Immature natural killer cell (primary cell): ENCODE measurements around the gene BPGM. TPM values are rescaled to one million over a fixed set of nuclear protein-coding genes. Genes with fewer than 3 reads are reported as not detected.

Source experiments
- DNase-seq, 3 donors: peaks; one replicate each; pipeline ENCODE4 v3.0.0; 2022; ENCODE audit warnings: mixed read lengths in 1 of 3
- H3K27ac Mint-ChIP-seq, 6 donors: one replicate each; pipeline ENCODE4 v1.8.0; 2020; ENCODE audit warnings: mixed read lengths in 6 of 6, mild to moderate bottlenecking in 5 of 6, inconsistent platforms in 4 of 6, moderate library complexity in 3 of 6
- H3K27me3 Mint-ChIP-seq, 3 donors: one replicate each; pipeline ENCODE4 v1.8.0; 2020 to 2021; ENCODE audit warnings: low read depth in 3 of 3, mild to moderate bottlenecking in 3 of 3, mixed read lengths in 3 of 3, moderate library complexity in 3 of 3, inconsistent platforms in 1 of 3
- H3K36me3 Mint-ChIP-seq, 3 donors: one replicate each; pipeline ENCODE4 v1.8.0; 2020; ENCODE audit warnings: mixed read lengths in 3 of 3, inconsistent platforms in 2 of 3, mild to moderate bottlenecking in 2 of 3
- H3K4me1 Mint-ChIP-seq, 2 donors: one replicate each; pipeline ENCODE4 v1.8.0; 2020; ENCODE audit warnings: inconsistent platforms in 2 of 2, mild to moderate bottlenecking in 2 of 2, mixed read lengths in 2 of 2, moderate library complexity in 1 of 2
- H3K4me3 Mint-ChIP-seq, 5 donors: one replicate each; pipeline ENCODE4 v1.8.0; 2020; ENCODE audit warnings: mild to moderate bottlenecking in 5 of 5, mixed read lengths in 5 of 5, inconsistent platforms in 3 of 5, moderate library complexity in 3 of 5
- H3K9me3 Mint-ChIP-seq, 6 donors: one replicate each; pipeline ENCODE4 v1.8.0; 2020; ENCODE audit warnings: mild to moderate bottlenecking in 6 of 6, mixed read lengths in 6 of 6, inconsistent platforms in 4 of 6, moderate library complexity in 3 of 6
- polyA plus RNA-seq, 3 donors: library from polyadenylated mRNA; unstranded; fragments of 300-500 nt; fragmentation: Illumina TruSeq; gene quantifications; one replicate each; pipeline ENCODE4 v1.2.3, GENCODE V29; 2021

The BPGM gene
- polyA plus RNA-seq, 3 donors from 2014 or later, result 58.3 to 71.3 (median 59.5) TPM

GRCh38 chr7:134710854-134711624, 64.4 kb downstream of the BPGM start:
- Mint-ChIP-seq H3K4me3 (peak overlapping the region in 1 of 5 donors; percentile 38), H3K27ac (peak overlapping the region in 2 of 6 donors; percentile 23 to 33)
- DNase-seq, result no peak

DNA sequence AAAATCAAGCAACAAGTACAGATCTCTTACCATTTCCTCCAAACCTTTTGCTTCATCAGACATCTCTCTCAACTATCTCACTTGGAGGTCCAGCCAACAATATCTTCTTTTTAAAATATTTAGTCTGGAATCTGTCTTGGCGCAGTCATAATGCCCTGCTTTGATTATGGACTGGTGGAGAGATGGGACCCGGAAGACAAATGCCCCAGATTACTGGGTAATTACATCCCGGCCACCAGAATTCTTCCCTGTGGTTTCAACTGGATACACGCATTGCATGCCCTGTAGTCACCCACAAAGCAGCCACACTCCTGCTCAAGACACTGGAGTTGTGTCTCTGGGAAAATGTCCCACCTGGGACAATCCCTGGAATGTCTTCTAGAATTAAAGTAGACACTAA, 65.5 kb downstream of the BPGM start:
- no peak overlapping the region for H3K4me3 Mint-ChIP-seq

More at GRCh38 chr7:134710854-134711624, 64.4 kb downstream of the BPGM start:
- Mint-ChIP-seq H3K27me3 (peaks cover 0 to 5% (median 1%) of the 10 kb centered on the region in 3 donors), H3K9me3 (no peaks in the 10 kb centered on the region), H3K36me3 (no peaks in the 10 kb centered on the region), H3K4me1 (peaks cover 0 to 4% of the 10 kb centered on the region in 2 donors)

DNA sequence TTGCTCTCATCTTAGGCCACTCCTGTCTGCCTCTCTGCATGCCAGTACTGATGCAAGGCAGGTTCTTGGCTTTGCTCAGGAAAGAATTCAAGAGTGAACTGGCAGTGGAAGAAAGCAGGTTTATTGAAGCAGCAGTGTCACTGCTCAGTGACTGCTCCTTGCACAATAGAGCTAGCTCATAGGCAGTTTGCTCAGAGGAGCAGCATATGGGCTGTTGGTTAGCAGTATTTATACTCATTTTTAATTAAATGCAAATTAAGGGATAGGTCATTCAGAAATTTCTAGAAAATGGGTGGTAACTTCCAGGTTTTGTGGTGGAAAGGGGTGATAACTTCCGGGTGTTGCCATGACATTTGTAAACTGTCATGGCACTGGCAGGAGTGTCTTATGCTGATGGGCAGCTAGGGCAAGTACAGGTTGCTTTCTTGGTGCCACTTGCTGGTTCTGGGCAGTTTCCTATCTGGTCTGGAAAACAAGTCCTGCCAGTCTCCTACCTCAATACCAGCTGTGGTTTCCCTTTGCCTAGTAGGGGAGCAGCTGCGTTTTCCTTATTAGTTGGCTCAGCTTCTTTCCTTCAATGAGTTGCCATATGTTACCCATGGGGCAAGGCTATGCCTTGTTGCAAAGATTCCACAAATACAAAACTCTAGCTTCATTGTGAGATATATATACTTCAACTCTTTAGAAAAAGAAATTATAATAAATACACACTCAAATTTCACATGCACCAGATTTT, 68.0 kb downstream of the BPGM start:
- H3K36me3 Mint-ChIP-seq, result no peaks in the 10 kb centered on the region
- no peak overlapping the region for H3K4me3 Mint-ChIP-seq
- DNase-seq, result no peak
- no peak overlapping the region for H3K27ac Mint-ChIP-seq
- H3K9me3 Mint-ChIP-seq, result no peaks in the 10 kb centered on the region
- H3K4me1 Mint-ChIP-seq, result peaks cover 0 to 4% of the 10 kb centered on the region in 2 donors
- H3K27me3 Mint-ChIP-seq, result peaks cover 0 to 8% (median 1%) of the 10 kb centered on the region in 3 donors

More for the DNA sequence above, 65.5 kb downstream of the BPGM start:
- Mint-ChIP-seq H3K27me3 (peaks cover 0 to 7% (median 1%) of the 10 kb centered on the region in 3 donors), H3K27ac (no peak overlapping the region), H3K36me3 (no peaks in the 10 kb centered on the region), H3K4me1 (peaks cover 0 to 4% of the 10 kb centered on the region in 2 donors), H3K9me3 (no peaks in the 10 kb centered on the region)
- DNase-seq, result no peak

DNA sequence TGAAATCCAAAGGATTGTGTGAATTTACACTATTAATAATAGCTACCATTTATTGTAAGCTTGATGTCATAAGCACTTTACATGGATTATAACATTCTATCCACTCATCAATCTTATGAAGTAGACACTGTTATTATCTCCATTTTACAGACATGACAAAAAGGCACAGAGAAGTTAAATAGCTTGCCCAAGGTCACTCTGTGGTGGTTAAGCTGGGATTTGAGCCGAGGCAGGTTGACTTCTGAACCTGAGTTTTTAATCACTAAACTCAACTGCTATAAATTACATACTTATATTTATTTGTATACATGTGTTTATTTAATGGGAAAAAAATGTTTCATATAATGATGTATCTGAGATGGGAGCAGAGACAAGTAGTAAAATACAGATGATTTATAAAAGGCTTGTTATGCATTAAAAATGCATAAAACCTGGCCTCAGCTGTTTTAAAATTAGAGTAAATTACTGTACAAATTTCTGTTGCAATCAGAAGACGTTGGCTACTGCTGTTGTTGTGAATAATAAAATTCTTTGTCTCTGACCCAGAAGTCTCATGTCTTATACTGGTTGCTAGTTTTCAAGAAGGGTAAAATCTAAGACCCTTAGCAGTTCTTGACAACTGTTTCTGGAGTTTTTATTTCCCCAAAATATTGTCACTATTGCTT, 71.7 kb downstream of the BPGM start:
- no peak overlapping the region for H3K4me3 Mint-ChIP-seq
- no peak overlapping the region for H3K27ac Mint-ChIP-seq
- H3K9me3 Mint-ChIP-seq, result no peaks in the 10 kb centered on the region
- no peaks in the 10 kb centered on the region for H3K36me3 Mint-ChIP-seq
- DNase-seq, result no peak
- no peaks in the 10 kb centered on the region for H3K4me1 Mint-ChIP-seq
- H3K27me3 Mint-ChIP-seq, result peaks cover 0 to 6% (median 0%) of the 10 kb centered on the region in 3 donors

DNA sequence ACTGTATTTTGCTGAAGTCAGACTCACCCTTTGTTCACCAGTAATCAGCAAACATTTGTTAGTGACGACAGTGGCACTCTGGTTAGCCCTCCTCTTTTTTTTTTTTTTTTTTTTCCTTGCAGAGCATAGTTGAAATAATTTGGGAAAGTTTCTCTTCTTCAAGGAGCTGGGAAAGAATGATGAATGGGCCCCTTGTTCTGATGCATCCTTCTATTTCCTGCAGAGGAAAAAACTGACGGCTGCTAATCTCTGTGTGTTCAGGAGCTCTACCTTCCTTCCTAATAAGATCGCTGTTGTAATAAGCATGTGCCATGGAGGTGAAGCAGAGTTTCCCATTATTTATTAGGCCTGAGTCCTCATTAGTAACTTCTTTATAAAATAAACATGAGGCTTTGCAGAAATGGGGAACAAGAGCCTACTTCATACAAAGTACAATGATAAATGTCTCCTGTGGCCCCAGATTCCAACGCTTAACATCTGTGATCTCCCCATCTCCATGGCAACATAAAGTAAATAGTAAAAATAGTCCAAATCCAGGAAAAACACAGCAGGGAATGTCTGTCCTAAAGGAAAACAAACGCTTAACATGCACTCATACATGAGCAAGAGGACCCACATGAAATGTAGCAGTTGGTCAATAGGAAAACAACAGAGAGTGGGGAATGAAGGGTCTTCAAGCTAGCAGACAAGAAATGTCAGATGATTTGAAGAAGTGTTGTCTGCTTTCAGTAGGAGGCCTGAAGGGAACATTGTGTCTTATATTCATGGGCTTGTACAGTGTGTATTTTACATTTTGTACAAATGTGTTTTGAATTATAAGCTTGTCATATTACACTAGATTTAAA, 73.7 kb downstream of the BPGM start:
- H3K27ac Mint-ChIP-seq, result no peak overlapping the region

GRCh38 chr7:134721171-134721570, 74.5 kb downstream of the BPGM start:
- Mint-ChIP-seq H3K27ac (no peak overlapping the region), H3K27me3 (peaks cover 0 to 6% (median 1%) of the 10 kb centered on the region in 3 donors), H3K4me1 (no peaks in the 10 kb centered on the region), H3K9me3 (no peaks in the 10 kb centered on the region), H3K36me3 (no peaks in the 10 kb centered on the region), H3K4me3 (no peak overlapping the region)
- DNase-seq, result no peak

More for the DNA sequence above, 73.7 kb downstream of the BPGM start:
- no peak for DNase-seq
- H3K4me1 Mint-ChIP-seq, result no peaks in the 10 kb centered on the region
- no peaks in the 10 kb centered on the region for H3K36me3 Mint-ChIP-seq
- H3K27me3 Mint-ChIP-seq, result peaks cover 0 to 6% (median 1%) of the 10 kb centered on the region in 3 donors
- H3K4me3 Mint-ChIP-seq, result no peak overlapping the region
- H3K9me3 Mint-ChIP-seq, result no peaks in the 10 kb centered on the region

DNA sequence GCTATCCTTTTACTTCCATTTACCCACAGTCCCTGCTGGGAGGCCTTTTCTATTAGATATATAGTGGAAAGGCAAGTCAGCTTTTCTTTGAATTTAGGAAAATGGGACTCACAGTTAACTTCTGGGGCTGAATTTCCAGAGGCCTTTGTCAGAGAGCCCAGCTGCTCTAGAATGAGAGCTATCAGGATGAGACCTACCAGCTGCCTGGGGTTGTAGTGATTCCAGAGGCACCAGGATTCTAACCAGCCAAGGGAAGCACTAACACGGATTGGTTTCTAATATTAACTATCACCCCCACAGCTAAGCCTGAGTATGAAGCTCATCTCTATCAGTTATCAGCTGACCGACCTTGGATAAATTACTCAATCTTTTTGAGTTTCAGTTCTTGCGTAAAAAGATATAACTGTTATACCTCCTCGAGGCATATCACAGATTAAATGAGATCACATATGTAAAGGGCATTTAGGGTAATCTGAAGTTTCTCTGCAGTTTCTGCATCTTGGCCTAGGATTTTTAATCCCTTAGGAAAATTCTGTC, 76.2 kb downstream of the BPGM start:
- no peak for DNase-seq
- Mint-ChIP-seq H3K9me3 (no peaks in the 10 kb centered on the region), H3K27me3 (peaks cover 0 to 4% (median 2%) of the 10 kb centered on the region in 3 donors), H3K4me3 (no peak overlapping the region), H3K4me1 (no peaks in the 10 kb centered on the region), H3K27ac (no peak overlapping the region), H3K36me3 (no peaks in the 10 kb centered on the region)

GRCh38 chr7:134723892-134724291, 77.2 kb downstream of the BPGM start:
- Mint-ChIP-seq H3K27ac (no peak overlapping the region), H3K9me3 (no peaks in the 10 kb centered on the region), H3K4me1 (no peaks in the 10 kb centered on the region), H3K36me3 (no peaks in the 10 kb centered on the region), H3K27me3 (peaks cover 0 to 4% (median 2%) of the 10 kb centered on the region in 3 donors), H3K4me3 (no peak overlapping the region)
- no peak for DNase-seq

DNA sequence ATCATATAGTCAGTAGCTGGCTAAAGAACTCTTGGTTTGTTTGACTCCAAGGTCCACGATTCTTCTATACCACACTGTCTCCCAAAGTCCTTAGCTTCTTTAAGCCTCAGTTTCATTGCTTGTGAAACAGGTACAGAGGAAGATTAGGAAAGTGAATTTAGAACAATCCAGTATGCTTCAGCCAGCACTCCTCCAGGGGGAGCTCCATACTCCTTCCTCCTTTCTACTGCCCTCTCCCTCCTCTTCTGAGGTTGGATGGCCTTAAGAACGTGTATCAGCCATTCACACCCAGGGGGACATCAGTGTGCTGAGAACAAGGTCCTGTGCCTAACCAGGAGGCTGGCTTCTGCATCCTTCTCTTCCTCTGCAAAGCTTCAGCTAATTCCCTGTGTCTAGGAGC, 78.0 kb downstream of the BPGM start:
- no peak overlapping the region for H3K4me3 Mint-ChIP-seq

GRCh38 chr7:134726581-134726980, 79.9 kb downstream of the BPGM start:
- no peak overlapping the region for H3K27ac Mint-ChIP-seq
- no peaks in the 10 kb centered on the region for H3K36me3 Mint-ChIP-seq
- H3K4me1 Mint-ChIP-seq, result no peaks in the 10 kb centered on the region
- no peak overlapping the region for H3K4me3 Mint-ChIP-seq
- no peak for DNase-seq
- H3K27me3 Mint-ChIP-seq, result peaks cover 0 to 8% (median 0%) of the 10 kb centered on the region in 3 donors
- no peaks in the 10 kb centered on the region for H3K9me3 Mint-ChIP-seq

More for the DNA sequence above, 78.0 kb downstream of the BPGM start:
- Mint-ChIP-seq H3K27me3 (peaks cover 0 to 4% (median 2%) of the 10 kb centered on the region in 3 donors), H3K9me3 (no peaks in the 10 kb centered on the region), H3K27ac (no peak overlapping the region), H3K4me1 (no peaks in the 10 kb centered on the region), H3K36me3 (no peaks in the 10 kb centered on the region)
- no peak for DNase-seq

GRCh38 chr7:134727711-134728110, 81.1 kb downstream of the BPGM start:
- peaks cover 0 to 8% (median 3%) of the 10 kb centered on the region in 3 donors for H3K27me3 Mint-ChIP-seq
- H3K4me3 Mint-ChIP-seq, result no peak overlapping the region

More at GRCh38 chr7:134727711-134728110, 81.1 kb downstream of the BPGM start:
- no peaks in the 10 kb centered on the region for H3K9me3 Mint-ChIP-seq
- DNase-seq, result no peak
- H3K27ac Mint-ChIP-seq, result no peak overlapping the region
- no peaks in the 10 kb centered on the region for H3K4me1 Mint-ChIP-seq
- no peaks in the 10 kb centered on the region for H3K36me3 Mint-ChIP-seq
